Aorta (tissue), 5 donors: ENCODE results near the gene CAV1. TPM values are rescaled to one million over a fixed set of nuclear protein-coding genes. Genes with fewer than 3 reads are reported as not detected.

Experiments used
- ATAC-seq: fragments of 200-7000 bp; cut with Tn5 transposase; one replicate; pipeline ENCODE4 v1.9.1; 2022; ENCODE audit warnings: moderate library complexity; ENCODE audit not compliant: low FRiP score
- DNase-seq, 2 donors: peaks; one replicate each; pipeline ENCODE4 v3.0.0-alpha.2; 2020
- H3K27ac ChIP-seq, 2 donors: one replicate each; pipeline ENCODE4 v1.5.1; 2013; ENCODE audit warnings: low read length in 2 of 2, mild to moderate bottlenecking in 2 of 2, moderate library complexity in 2 of 2, control low read depth in 1 of 2, inconsistent platforms in 1 of 2, low read depth in 1 of 2
- H3K27me3 ChIP-seq, 2 donors: one replicate each; pipeline ENCODE4 v1.6.1; 2013; ENCODE audit warnings: control low read depth in 1 of 2, low read length in 1 of 2, mild to moderate bottlenecking in 1 of 2, moderate library complexity in 1 of 2; ENCODE audit not compliant: insufficient read depth in 2 of 2, control insufficient read depth in 1 of 2
- H3K36me3 ChIP-seq, 2 donors: one replicate each; pipeline ENCODE4 v1.6.1; 2013; ENCODE audit warnings: control low read depth in 1 of 2, low read length in 1 of 2, mild to moderate bottlenecking in 1 of 2; ENCODE audit not compliant: insufficient read depth in 2 of 2, control insufficient read depth in 1 of 2
- H3K4me1 ChIP-seq, 2 donors: one replicate each; pipeline ENCODE4 v1.6.1; 2013; ENCODE audit warnings: low read length in 2 of 2, control low read depth in 1 of 2, mild to moderate bottlenecking in 1 of 2, moderate library complexity in 1 of 2; ENCODE audit not compliant: insufficient read depth in 2 of 2, control insufficient read depth in 1 of 2
- H3K4me3 ChIP-seq, 2 donors: one replicate each; pipeline ENCODE4 v1.5.1; 2013; ENCODE audit warnings: low read length in 2 of 2, control low read depth in 1 of 2, mild to moderate bottlenecking in 1 of 2
- H3K9me3 ChIP-seq: one replicate; pipeline ENCODE4 v1.6.1; 2013; ENCODE audit warnings: mild to moderate bottlenecking, low read length; ENCODE audit not compliant: control insufficient read depth
- WGBS, 2 donors: extraction: QIAGEN DNeasy Blood & Tissue Kit; methylation state at CpG; one replicate each; pipeline ENCODE4 v1.1.7; 2013; 5-methylcytosine and 5-hydroxymethylcytosine counted together
- intact Hi-C, 2 donors: fragments of 100-400 bp; cut with DNase I; formaldehyde crosslinking; loops; one replicate each; pipeline versions ENCODE4 v1.14.2 to v1.15.0; 2022
- polyA plus RNA-seq, 2 donors: library from polyadenylated mRNA; stranded (reverse); fragments of 200-250 nt; gene quantifications; one replicate each; pipeline ENCODE4 v1.2.3, GENCODE V29; 2013
- total RNA-seq, 2 donors: library from RNA; stranded (reverse); fragmentation: NEBNext Ultra II Directional; extraction: Animal tissue kit (Norgen Biotek cat#: 25700); gene quantifications; one replicate each; pipeline ENCODE4 v1.2.1, GENCODE V29; 2021
- donor health status: healthy with polysubstance abuse.
- donor health status: Bipolar disorder and iron deficiency.
- donor health status: DM: no; HTN: no; CAD: no.
- donor health status: DM: no; HTN: no; CAD: no.
- donor health status: DM: yes; HTN: yes; CAD: no.

Gene CAV1
- total and polyA plus RNA-seq, 4 donors = 133 to 230 (median 229) TPM

GRCh38 chr7:116532102-116532688, 7.4 kb downstream of the CAV1 start:
- H3K36me3 ChIP-seq = peaks cover 0 to 5% of the 10 kb centered on the region in 2 donors
- DNase-seq (no peak), ATAC-seq (no peak)
- no peak overlapping the region for H3K27ac ChIP-seq
- intact Hi-C loops = no loop called here
- H3K4me3 ChIP-seq = no peak overlapping the region
- H3K27me3 ChIP-seq = no peaks in the 10 kb centered on the region
- WGBS, 2 donors = 86 to 87% methylated on average over 3 of the region's 3 CpGs
- H3K9me3 ChIP-seq = no peaks in the 10 kb centered on the region
- H3K4me1 ChIP-seq = peaks cover 4 to 5% of the 10 kb centered on the region in 2 donors

- Histone ChIP-seq H3K4me3 (no peak overlapping the region), H3K27me3 (no peaks in the 10 kb centered on the region), H3K9me3 (no peaks in the 10 kb centered on the region), H3K36me3 (peaks cover 0 to 8% of the 10 kb centered on the region in 2 donors), H3K4me1 (peaks cover 4 to 5% of the 10 kb centered on the region in 2 donors), H3K27ac (peak overlapping the region in 1 of 2 donors; percentile 8)
- 73 to 78% methylated on average over 2 of the region's 2 CpGs for WGBS, 2 donors
- DNase-seq (no peak), ATAC-seq (peak; percentile 70)
- intact Hi-C loops = no loop called here
Observed at GRCh38 chr7:116534790-116535189, 10.0 kb downstream of the CAV1 start.

- ATAC-seq (no peak), DNase-seq (no peak)
- Histone ChIP-seq H3K9me3 (no peaks in the 10 kb centered on the region), H3K36me3 (peaks cover 0 to 8% of the 10 kb centered on the region in 2 donors), H3K4me1 (peaks cover 4 to 5% of the 10 kb centered on the region in 2 donors), H3K4me3 (no peak overlapping the region), H3K27me3 (no peaks in the 10 kb centered on the region), H3K27ac (no peak overlapping the region)
- WGBS, 2 donors = 50 to 62% methylated on average over 1 of the region's 1 CpG
- intact Hi-C loops = no loop called here
Observed at GRCh38 chr7:116535416-116535815, 10.6 kb downstream of the CAV1 start.

- no peak for ATAC-seq
- WGBS, 2 donors = 82 to 83% methylated on average over 2 of the region's 2 CpGs
- H3K4me1 ChIP-seq = peaks cover 3 to 8% of the 10 kb centered on the region in 2 donors
- no peaks in the 10 kb centered on the region for H3K27me3 ChIP-seq
- H3K9me3 ChIP-seq = no peaks in the 10 kb centered on the region
- intact Hi-C loops = no loop called here
- H3K27ac ChIP-seq = no peak overlapping the region
- DNase-seq = no peak
- H3K4me3 ChIP-seq = no peak overlapping the region
- peaks cover 0 to 8% of the 10 kb centered on the region in 2 donors for H3K36me3 ChIP-seq
Observed at GRCh38 chr7:116538138-116538537, 13.3 kb downstream of the CAV1 start.

GRCh38 chr7:116539879-116540278, 15.0 kb downstream of the CAV1 start:
- Histone ChIP-seq H3K36me3 (peaks cover 0 to 8% of the 10 kb centered on the region in 2 donors), H3K4me1 (peaks cover 0 to 6% of the 10 kb centered on the region in 2 donors), H3K4me3 (no peak overlapping the region), H3K27ac (no peak overlapping the region), H3K9me3 (no peaks in the 10 kb centered on the region), H3K27me3 (no peaks in the 10 kb centered on the region)
- intact Hi-C loops = no loop called here
- no peak for DNase-seq
- ATAC-seq = no peak
- WGBS, 2 donors = 77 to 84% methylated on average over 3 of the region's 3 CpGs

GRCh38 chr7:116540743-116541142, 15.9 kb downstream of the CAV1 start:
- no peak overlapping the region for H3K4me3 ChIP-seq
- H3K27ac ChIP-seq = no peak overlapping the region
- DNase-seq (no peak), ATAC-seq (no peak)
- intact Hi-C loops = no loop called here
- peaks cover 0 to 6% of the 10 kb centered on the region in 2 donors for H3K4me1 ChIP-seq
- peaks cover 0 to 8% of the 10 kb centered on the region in 2 donors for H3K36me3 ChIP-seq
- H3K27me3 ChIP-seq = no peaks in the 10 kb centered on the region
- no peaks in the 10 kb centered on the region for H3K9me3 ChIP-seq

- 70 to 72% methylated on average over 3 of the region's 3 CpGs for WGBS, 2 donors
- no peaks in the 10 kb centered on the region for H3K9me3 ChIP-seq
- no peak overlapping the region for H3K4me3 ChIP-seq
- ATAC-seq (no peak), DNase-seq (no peak)
- H3K27ac ChIP-seq = peak overlapping the region in 1 of 2 donors; percentile 43
- peaks cover 0 to 6% of the 10 kb centered on the region in 2 donors for H3K4me1 ChIP-seq
- intact Hi-C loops = no loop called here
- H3K27me3 ChIP-seq = no peaks in the 10 kb centered on the region
- H3K36me3 ChIP-seq = peaks cover 0 to 3% of the 10 kb centered on the region in 2 donors
Observed at GRCh38 chr7:116541951-116542350, 17.1 kb downstream of the CAV1 start.

GRCh38 chr7:116542618-116543017, 17.8 kb downstream of the CAV1 start:
- Histone ChIP-seq H3K27me3 (no peaks in the 10 kb centered on the region), H3K36me3 (peaks cover 3% of the 10 kb centered on the region in 2 donors), H3K4me1 (peaks cover 0 to 7% of the 10 kb centered on the region in 2 donors), H3K9me3 (no peaks in the 10 kb centered on the region), H3K27ac (peak overlapping the region in 1 of 2 donors; percentile 12), H3K4me3 (no peak overlapping the region)
- no peak for DNase-seq
- WGBS, 2 donors = 77 to 85% methylated on average over 2 of the region's 2 CpGs
- ATAC-seq = no peak
- intact Hi-C loops = no loop called here

GRCh38 chr7:116543664-116544063, 18.8 kb downstream of the CAV1 start:
- Histone ChIP-seq H3K27ac (peak overlapping the region in 1 of 2 donors; percentile 67), H3K4me1 (peaks cover 0 to 7% of the 10 kb centered on the region in 2 donors), H3K9me3 (no peaks in the 10 kb centered on the region), H3K4me3 (no peak overlapping the region), H3K27me3 (no peaks in the 10 kb centered on the region), H3K36me3 (peaks cover 3 to 6% of the 10 kb centered on the region in 2 donors)
- ATAC-seq = no peak
- no peak for DNase-seq
- 35 to 47% methylated on average over 2 of the region's 2 CpGs for WGBS, 2 donors
- intact Hi-C loops = no loop called here
